Ovary (tissue), 9 donors: ENCODE results near the gene BICD2. TPM values are rescaled to one million over a fixed set of nuclear protein-coding genes. Genes with fewer than 3 reads are reported as not detected.
A peak's percentile ranks its signal among the peaks of the same experiment; 100 is the strongest.

Source experiments
- DNase-seq, 5 donors: peaks; one replicate each; pipeline ENCODE4 v3.0.0-alpha.2; 2019 to 2020
- H3K27ac ChIP-seq, 2 donors: fragments of 200-600 bp; one replicate each; pipeline versions ENCODE4 v1.5.1 to v1.8.0; 2019 to 2022
- H3K27me3 ChIP-seq: fragments of 200-600 bp; one replicate; pipeline ENCODE4 v1.8.0; 2022
- H3K36me3 ChIP-seq: fragments of 200-600 bp; sonication (generic); one replicate; pipeline ENCODE4 v1.5.1; 2019
- H3K4me1 ChIP-seq: one replicate; pipeline ENCODE4 v1.8.1; 2013; ENCODE audit warnings: mild to moderate bottlenecking, moderate library complexity; ENCODE audit not compliant: insufficient read depth
- H3K4me3 ChIP-seq: fragments of 200-600 bp; sonication (generic); one replicate; pipeline ENCODE4 v1.5.1; 2017
- H3K9me3 ChIP-seq, 2 donors: fragments of 200-600 bp in 1 of 2; sonication (generic) in 1 of 2; one replicate each; pipeline versions ENCODE4 v1.5.1 to v1.8.1; 2013 to 2019; ENCODE audit warnings: mild to moderate bottlenecking in 1 of 2, moderate library complexity in 1 of 2
- CTCF ChIP-seq, 3 donors: fragments of 450-650 bp in 2 of 3; fragments of 200-600 bp in 1 of 3; IDR thresholded peaks; one replicate each; pipeline versions ENCODE4 v1.5.1 to v1.8.0; 2016 to 2022; ENCODE audit warnings: antibody characterized with exemption in 3 of 3, mild to moderate bottlenecking in 1 of 3
- EP300 ChIP-seq: sonication (generic); formaldehyde crosslinking; IDR thresholded peaks from one replicate; pipeline ENCODE4 v1.6.1; 2017; ENCODE audit warnings: antibody characterized with exemption
- POLR2A ChIP-seq: fragments of 450-650 bp; IDR thresholded peaks from one replicate; pipeline ENCODE4 v1.6.1; 2017; ENCODE audit warnings: antibody characterized with exemption, mild to moderate bottlenecking, moderate library complexity
- WGBS, 3 donors: extraction: QIAGEN DNeasy Blood & Tissue Kit in 1 of 3; methylation state at CpG; one replicate each; pipeline versions ENCODE4 v1.1.5 to v1.1.7; 2013 to 2017; 5-methylcytosine and 5-hydroxymethylcytosine counted together
- intact Hi-C, 4 donors: fragments of 100-400 bp; cut with DNase I; formaldehyde crosslinking; loops; one replicate each; pipeline versions ENCODE4 v1.11.0 to v1.15.1; 2022 to 2023
- polyA plus RNA-seq, 2 donors: library from polyadenylated mRNA; stranded (reverse); fragments of 200-250 nt in 1 of 2; fragments of 350-450 nt in 1 of 2; fragmentation: Illumina TruSeq in 1 of 2; extraction: RNeasy Lipid Tissue Mini Kit (QIAGEN cat#74804) in 1 of 2; gene quantifications; one replicate each; pipeline ENCODE4 v1.2.3, GENCODE V29; 2013 to 2014
- total RNA-seq, 7 donors: library from RNA; depleted of rRNA in 2 of 7; stranded (reverse); fragments of >200 nt in 2 of 7; fragmentation: NEBNext Ultra II Directional in 3 of 7; extraction: Animal tissue kit (Norgen Biotek cat#: 25700) in 3 of 7; gene quantifications; one replicate each; pipeline versions ENCODE4 v1.1.0 to v1.2.4, GENCODE V29; 2016 to 2023
- donor health status: DM: no; HTN: no; CAD: no; lungs with moderate emphysema.
- donor health status: DM: no; HTN: no; CAD: no.
- donor health status: Bipolar disorder and iron deficiency.
- donor health status: DM: yes; HTN: yes; CAD: no.
- donor health status: DM: no; HTN: no; CAD: no.
- donor health status: DM: yes; HTN: yes; CAD: no.

The BICD2 gene
- total and polyA plus RNA-seq, 9 donors, result 13.9 to 28.7 (median 20.6) TPM

- 82 to 88% (median 86%) methylated on average over 8 of the region's 8 CpGs for WGBS, 3 donors
- intact Hi-C loops, result no loop called here
- peaks cover 3% of the 10 kb centered on the region for H3K4me1 ChIP-seq
Observed at GRCh38 chr9:92666912-92667532, 97.6 kb downstream of the BICD2 start.

GRCh38 chr9:92666236-92666635 lies 98.4 kb downstream of the BICD2 start:
- H3K9me3 ChIP-seq, result no peaks in the 10 kb centered on the region
- peak in 1 of 5 donors; percentile 31 for DNase-seq
- no peak overlapping the region for H3K27ac ChIP-seq
- no peaks in the 10 kb centered on the region for H3K36me3 ChIP-seq
- intact Hi-C loops, result no loop called here
- H3K4me1 ChIP-seq, result peaks cover 1% of the 10 kb centered on the region
- H3K4me3 ChIP-seq, result no peak overlapping the region
- no peaks in the 10 kb centered on the region for H3K27me3 ChIP-seq
- TF ChIP-seq CTCF (IDR thresholded peaks at IDR 0.05) (no peak), POLR2A (no peak), EP300 (no peak)
- 89 to 95% (median 92%) methylated on average over 6 of the region's 6 CpGs for WGBS, 3 donors

More at GRCh38 chr9:92666912-92667532, 97.6 kb downstream of the BICD2 start:
- TF ChIP-seq CTCF (IDR thresholded peaks at IDR 0.05) (no peak), EP300 (no peak), POLR2A (no peak)
- no peak overlapping the region for H3K27ac ChIP-seq
- DNase-seq, result peak in 1 of 5 donors; percentile 16
- no peaks in the 10 kb centered on the region for H3K36me3 ChIP-seq
- H3K27me3 ChIP-seq, result no peaks in the 10 kb centered on the region
- no peaks in the 10 kb centered on the region for H3K9me3 ChIP-seq
- no peak overlapping the region for H3K4me3 ChIP-seq

GRCh38 chr9:92665836-92666235 lies 98.8 kb downstream of the BICD2 start:
- TF ChIP-seq CTCF (IDR thresholded peaks at IDR 0.05), result no peak
- TF ChIP-seq POLR2A, result no peak
- no peaks in the 10 kb centered on the region for H3K4me1 ChIP-seq
- DNase-seq, result no peak
- no peak overlapping the region for H3K4me3 ChIP-seq
- intact Hi-C loops, result no loop called here
- WGBS, 3 donors, result 92 to 96% (median 93%) methylated on average over 3 of the region's 3 CpGs
- no peak overlapping the region for H3K27ac ChIP-seq
- H3K27me3 ChIP-seq, result no peaks in the 10 kb centered on the region
- H3K9me3 ChIP-seq, result no peaks in the 10 kb centered on the region
- no peaks in the 10 kb centered on the region for H3K36me3 ChIP-seq

GRCh38 chr9:92664394-92665152 lies 100.1 kb downstream of the BICD2 start:
- Histone ChIP-seq H3K4me3 (no peak overlapping the region), H3K36me3 (no peaks in the 10 kb centered on the region), H3K9me3 (no peaks in the 10 kb centered on the region), H3K27ac (no peak overlapping the region), H3K4me1 (no peaks in the 10 kb centered on the region), H3K27me3 (no peaks in the 10 kb centered on the region)
- DNase-seq, result peak in 1 of 5 donors; percentile 26
- 68 to 76% (median 76%) methylated on average over 13 of the region's 13 CpGs for WGBS, 3 donors
- intact Hi-C loops, result no loop called here
- TF ChIP-seq POLR2A (no peak), EP300 (no peak), CTCF (IDR thresholded peaks at IDR 0.05) (no peak)
